Neural cell (in vitro differentiated cells): ENCODE data around the gene ARL2BP. TPM values are rescaled to one million over a fixed set of nuclear protein-coding genes. Genes with fewer than 3 reads are reported as not detected.

ENCODE experiments used
- H2AFZ ChIP-seq: fragments of 200-600, 300-800 bp; sonication (generic), shearing (Covaris generic); 2 replicates; pipeline ENCODE4 v1.6.0; 2014; ENCODE audit warnings: low read depth, mild to moderate bottlenecking, antibody characterized with exemption, low read length, moderate library complexity
- H3F3A ChIP-seq: fragments of 200-600 bp; shearing (Covaris generic); 2 replicates; pipeline ENCODE4 v1.6.1; 2016; ENCODE audit warnings: mild to moderate bottlenecking, moderate library complexity, mixed read lengths, antibody characterized with exemption, low read length; ENCODE audit not compliant: insufficient read depth, poor library complexity, severe bottlenecking
- H3K27ac ChIP-seq: fragments of 200-600, 300-800 bp; sonication (generic), shearing (Covaris generic); 2 replicates; pipeline ENCODE4 v1.5.1; 2014; ENCODE audit warnings: mild to moderate bottlenecking, low read length, moderate library complexity
- H3K27me3 ChIP-seq: fragments of 300-800, 200-600 bp; sonication (generic), shearing (Covaris generic); 2 replicates; pipeline ENCODE4 v1.6.0; 2014; ENCODE audit warnings: mild to moderate bottlenecking, low read depth, low read length, moderate library complexity; ENCODE audit not compliant: insufficient read depth
- H3K36me3 ChIP-seq: fragments of 300-800, 200-600 bp; sonication (generic), shearing (Covaris generic); 2 replicates; pipeline ENCODE4 v1.5.1; 2014; ENCODE audit warnings: mild to moderate bottlenecking, antibody characterized with exemption, low read length, moderate library complexity; ENCODE audit not compliant: insufficient read depth
- H3K4me2 ChIP-seq: fragments of 300-800, 200-600 bp; sonication (generic), shearing (Covaris generic); 2 replicates; pipeline ENCODE4 v1.6.0; 2014; ENCODE audit warnings: mild to moderate bottlenecking, low read length
- H3K4me3 ChIP-seq: fragments of 300-800, 200-600 bp; sonication (generic), shearing (Covaris generic); 2 replicates; pipeline ENCODE4 v1.5.1; 2014; ENCODE audit warnings: mild to moderate bottlenecking, low read length, moderate library complexity
- H3K79me2 ChIP-seq: fragments of 200-600 bp; shearing (Covaris generic); replicated peaks from 2 replicates; pipeline ENCODE4 v1.6.0; 2014; ENCODE audit warnings: mild to moderate bottlenecking, low read length, moderate library complexity; ENCODE audit not compliant: insufficient read depth
- H3K9ac ChIP-seq: fragments of 300-800, 200-600 bp; sonication (generic), shearing (Covaris generic); 2 replicates; pipeline ENCODE4 v1.6.1; 2016; ENCODE audit warnings: mild to moderate bottlenecking, low read length, mixed read lengths
- H3K9me2 ChIP-seq: fragments of 200-600 bp; shearing (Covaris generic); 2 replicates; pipeline ENCODE4 v1.6.1; 2016; ENCODE audit warnings: mild to moderate bottlenecking, low read length, mixed read lengths; ENCODE audit not compliant: insufficient read depth
- H3K9me3 ChIP-seq: fragments of 200-600, 300-800 bp; sonication (generic), shearing (Covaris generic); 2 replicates; pipeline ENCODE4 v1.6.1; 2016; ENCODE audit warnings: mild to moderate bottlenecking, mixed run types, low read length, moderate library complexity, mixed read lengths
- H4K20me1 ChIP-seq: fragments of 200-600 bp; shearing (Covaris generic); 2 replicates; pipeline ENCODE4 v1.6.1; 2016; ENCODE audit warnings: mild to moderate bottlenecking, mixed run types; ENCODE audit not compliant: insufficient read depth
- EP300 ChIP-seq: fragments of 450-650 bp; conservative IDR thresholded peaks from 2 replicates; pipeline ENCODE4 v1.6.1; 2014; ENCODE audit warnings: antibody characterized with exemption, mild to moderate bottlenecking, moderate library complexity; ENCODE audit not compliant: poor library complexity, severe bottlenecking
- EZH2 ChIP-seq: fragments of 200-600, 300-800 bp; shearing (Covaris generic), sonication (generic); IDR thresholded peaks from 2 replicates; pipeline ENCODE4 v1.6.1; 2014; ENCODE audit warnings: antibody characterized with exemption, low read length, borderline replicate concordance, mild to moderate bottlenecking; ENCODE audit not compliant: insufficient read depth, poor library complexity, severe bottlenecking
- MXI1 ChIP-seq: fragments of 450-650 bp; conservative IDR thresholded peaks from 2 replicates; pipeline ENCODE4 v1.6.1; 2014; ENCODE audit warnings: antibody characterized with exemption, mild to moderate bottlenecking; ENCODE audit not compliant: poor library complexity, severe bottlenecking
- POLR2AphosphoS5 ChIP-seq: IDR thresholded peaks from 2 replicates; pipeline ENCODE4 v1.6.1; 2012
- RAD21 ChIP-seq: fragments of 450-650 bp; conservative IDR thresholded peaks from 2 replicates; pipeline ENCODE4 v1.6.1; 2014; ENCODE audit warnings: antibody characterized with exemption, mild to moderate bottlenecking, moderate library complexity
- SMC3 ChIP-seq: fragments of 450-650 bp; conservative IDR thresholded peaks from 2 replicates; pipeline ENCODE4 v1.6.1; 2014; ENCODE audit warnings: antibody characterized with exemption, mild to moderate bottlenecking, moderate library complexity; ENCODE audit not compliant: poor library complexity
- TAF1 ChIP-seq: IDR thresholded peaks from 2 replicates; pipeline ENCODE4 v1.6.1; 2012; ENCODE audit warnings: low read depth
- polyA plus RNA-seq: library from polyadenylated mRNA; depleted of rRNA; stranded (reverse); fragments of >200 nt; gene quantifications from 2 replicates; pipeline ENCODE4 v1.2.3, GENCODE V29; 2014
- TF ChIP-seq, protein P1 (sequence below): IDR thresholded peaks from 2 replicates; pipeline ENCODE4 v1.6.1; 2012; ENCODE audit warnings: borderline replicate concordance
- TF ChIP-seq, protein P2 (sequence below): fragments of 450-650 bp; IDR thresholded peaks from 2 replicates; pipeline ENCODE4 v1.5.1; 2014; ENCODE audit warnings: antibody characterized with exemption, mild to moderate bottlenecking, moderate library complexity; ENCODE audit not compliant: poor library complexity, severe bottlenecking

ARL2BP gene
- polyA plus RNA-seq, 1 donor from 2014 or later = 153 TPM

- Histone ChIP-seq H3K27ac (no peak overlapping the region), H3K36me3 (no peaks in the 10 kb centered on the region), H3K9ac (no peak overlapping the region), H3K4me2 (no peak overlapping the region), H3K79me2 (no peaks in the 10 kb centered on the region), H3K9me2 (no peaks in the 10 kb centered on the region), H3F3A (no peaks in the 10 kb centered on the region), H3K27me3 (peaks cover 35% of the 10 kb centered on the region), H3K4me3 (no peak overlapping the region), H4K20me1 (no peaks in the 10 kb centered on the region), H3K9me3 (no peaks in the 10 kb centered on the region), H2AFZ (no peak overlapping the region)
- TF ChIP-seq TAF1 (no peak), EZH2 (no peak), SMC3 (no peak), MXI1 (no peak), RAD21 (no peak), POLR2AphosphoS5 (no peak), EP300 (no peak)
- TF ChIP-seq, protein P1, sequence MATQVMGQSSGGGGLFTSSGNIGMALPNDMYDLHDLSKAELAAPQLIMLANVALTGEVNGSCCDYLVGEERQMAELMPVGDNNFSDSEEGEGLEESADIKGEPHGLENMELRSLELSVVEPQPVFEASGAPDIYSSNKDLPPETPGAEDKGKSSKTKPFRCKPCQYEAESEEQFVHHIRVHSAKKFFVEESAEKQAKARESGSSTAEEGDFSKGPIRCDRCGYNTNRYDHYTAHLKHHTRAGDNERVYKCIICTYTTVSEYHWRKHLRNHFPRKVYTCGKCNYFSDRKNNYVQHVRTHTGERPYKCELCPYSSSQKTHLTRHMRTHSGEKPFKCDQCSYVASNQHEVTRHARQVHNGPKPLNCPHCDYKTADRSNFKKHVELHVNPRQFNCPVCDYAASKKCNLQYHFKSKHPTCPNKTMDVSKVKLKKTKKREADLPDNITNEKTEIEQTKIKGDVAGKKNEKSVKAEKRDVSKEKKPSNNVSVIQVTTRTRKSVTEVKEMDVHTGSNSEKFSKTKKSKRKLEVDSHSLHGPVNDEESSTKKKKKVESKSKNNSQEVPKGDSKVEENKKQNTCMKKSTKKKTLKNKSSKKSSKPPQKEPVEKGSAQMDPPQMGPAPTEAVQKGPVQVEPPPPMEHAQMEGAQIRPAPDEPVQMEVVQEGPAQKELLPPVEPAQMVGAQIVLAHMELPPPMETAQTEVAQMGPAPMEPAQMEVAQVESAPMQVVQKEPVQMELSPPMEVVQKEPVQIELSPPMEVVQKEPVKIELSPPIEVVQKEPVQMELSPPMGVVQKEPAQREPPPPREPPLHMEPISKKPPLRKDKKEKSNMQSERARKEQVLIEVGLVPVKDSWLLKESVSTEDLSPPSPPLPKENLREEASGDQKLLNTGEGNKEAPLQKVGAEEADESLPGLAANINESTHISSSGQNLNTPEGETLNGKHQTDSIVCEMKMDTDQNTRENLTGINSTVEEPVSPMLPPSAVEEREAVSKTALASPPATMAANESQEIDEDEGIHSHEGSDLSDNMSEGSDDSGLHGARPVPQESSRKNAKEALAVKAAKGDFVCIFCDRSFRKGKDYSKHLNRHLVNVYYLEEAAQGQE = no peak
- TF ChIP-seq, protein P2, sequence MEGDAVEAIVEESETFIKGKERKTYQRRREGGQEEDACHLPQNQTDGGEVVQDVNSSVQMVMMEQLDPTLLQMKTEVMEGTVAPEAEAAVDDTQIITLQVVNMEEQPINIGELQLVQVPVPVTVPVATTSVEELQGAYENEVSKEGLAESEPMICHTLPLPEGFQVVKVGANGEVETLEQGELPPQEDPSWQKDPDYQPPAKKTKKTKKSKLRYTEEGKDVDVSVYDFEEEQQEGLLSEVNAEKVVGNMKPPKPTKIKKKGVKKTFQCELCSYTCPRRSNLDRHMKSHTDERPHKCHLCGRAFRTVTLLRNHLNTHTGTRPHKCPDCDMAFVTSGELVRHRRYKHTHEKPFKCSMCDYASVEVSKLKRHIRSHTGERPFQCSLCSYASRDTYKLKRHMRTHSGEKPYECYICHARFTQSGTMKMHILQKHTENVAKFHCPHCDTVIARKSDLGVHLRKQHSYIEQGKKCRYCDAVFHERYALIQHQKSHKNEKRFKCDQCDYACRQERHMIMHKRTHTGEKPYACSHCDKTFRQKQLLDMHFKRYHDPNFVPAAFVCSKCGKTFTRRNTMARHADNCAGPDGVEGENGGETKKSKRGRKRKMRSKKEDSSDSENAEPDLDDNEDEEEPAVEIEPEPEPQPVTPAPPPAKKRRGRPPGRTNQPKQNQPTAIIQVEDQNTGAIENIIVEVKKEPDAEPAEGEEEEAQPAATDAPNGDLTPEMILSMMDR = no peak
Measured at GRCh38 chr16:57281791-57282190, 36.7 kb downstream of the ARL2BP start.

DNA sequence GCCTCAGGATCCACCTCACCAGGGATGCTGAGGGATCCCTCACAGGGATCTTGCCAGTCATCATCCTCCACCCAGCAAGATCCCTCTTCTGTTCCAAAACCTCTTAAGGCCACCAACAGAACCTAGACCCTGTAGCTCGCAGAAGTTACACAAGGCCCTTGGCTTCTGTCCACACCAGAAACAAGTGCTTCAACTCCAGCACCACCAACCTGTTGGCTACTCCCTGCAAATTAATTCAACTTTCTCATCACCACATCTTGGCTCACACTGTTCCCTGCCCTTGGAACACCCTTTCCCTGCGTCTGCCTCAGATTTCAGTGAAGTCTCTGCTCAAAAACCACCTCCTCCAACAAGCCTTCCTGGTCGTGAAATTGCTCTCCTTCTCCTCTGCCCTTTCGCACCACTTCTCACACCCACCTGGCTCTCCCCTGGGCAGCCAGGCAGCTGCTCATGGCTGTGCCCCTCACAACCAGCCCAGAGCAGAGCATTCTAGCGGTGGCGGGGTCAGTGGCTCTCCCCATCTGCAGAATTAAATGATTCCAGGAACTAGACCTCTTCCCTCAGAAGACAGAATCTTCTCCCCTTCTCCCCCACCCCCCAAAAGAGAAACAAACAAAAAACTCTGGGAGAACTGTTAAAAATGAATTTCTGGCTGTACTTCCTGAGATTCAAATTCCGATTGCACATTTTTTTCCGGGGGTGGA lies 37.6 kb downstream of the ARL2BP start:
- Histone ChIP-seq H3K4me3 (no peak overlapping the region), H3K27me3 (peaks cover 35% of the 10 kb centered on the region)

More for the DNA sequence above, 37.6 kb downstream of the ARL2BP start:
- Histone ChIP-seq H3K9me3 (no peaks in the 10 kb centered on the region), H3K9me2 (no peaks in the 10 kb centered on the region), H4K20me1 (no peaks in the 10 kb centered on the region), H2AFZ (no peak overlapping the region), H3F3A (no peaks in the 10 kb centered on the region), H3K9ac (no peak overlapping the region), H3K27ac (no peak overlapping the region), H3K36me3 (no peaks in the 10 kb centered on the region), H3K4me2 (no peak overlapping the region), H3K79me2 (no peaks in the 10 kb centered on the region)
- TF ChIP-seq EP300 = no peak
- TF ChIP-seq, protein P2 = no peak
- no peak for TF ChIP-seq EZH2
- TF ChIP-seq SMC3 = no peak
- no peak for TF ChIP-seq RAD21
- TF ChIP-seq MXI1 = no peak
- TF ChIP-seq POLR2AphosphoS5 = no peak
- no peak for TF ChIP-seq TAF1
- TF ChIP-seq, protein P1 = no peak
